OCI-M2 (cell line): ENCODE data around the gene CLEC18A.
"Not testable (repeated sequence)": the region's sequence is repeated elsewhere in the genome, so short reads cannot be mapped to it uniquely, and the experiment has no call there.

Source experiments
- DNase-seq: peaks from one replicate; lab custom pipeline; 2025; ENCODE audit not compliant: unreplicated experiment; lab: John Stamatoyannopoulos, UW

The CLEC18A gene

GRCh38 chr16:69951017-69951671 lies at the start of gene CLEC18A:
Gene CLEC18A, plus strand, starts transcription at chr16:69951334. Its CDS starts 33 bp downstream, at chr16:69951367.
- DNase-seq = not testable (repeated sequence)

- no peak for DNase-seq
These were observed 47.2 kb upstream of the CLEC18A start for GRCh38 chr16:69903865-69904415.

GRCh38 chr16:69904495-69905170 lies 46.5 kb upstream of the CLEC18A start:
- DNase-seq = no peak

GRCh38 chr16:69905171-69905555 lies 46.0 kb upstream of the CLEC18A start:
- DNase-seq = no peak

GRCh38 chr16:69906838-69907401 lies 44.2 kb upstream of the CLEC18A start:
- no peak for DNase-seq

- no peak for DNase-seq
These were observed 42.1 kb upstream of the CLEC18A start for GRCh38 chr16:69909043-69909442.

- no peak for DNase-seq
These were observed 41.4 kb upstream of the CLEC18A start for GRCh38 chr16:69909760-69910159.

- DNase-seq = no peak
These were observed 40.2 kb upstream of the CLEC18A start for GRCh38 chr16:69910964-69911363.

- no peak for DNase-seq
These were observed 34.7 kb upstream of the CLEC18A start for GRCh38 chr16:69916462-69916861.

- DNase-seq = no peak
These were observed 33.8 kb upstream of the CLEC18A start for GRCh38 chr16:69917311-69917710.

- DNase-seq = no peak
These were observed 33.4 kb upstream of the CLEC18A start for GRCh38 chr16:69917739-69918138.

GRCh38 chr16:69918241-69918640 lies 32.9 kb upstream of the CLEC18A start:
- DNase-seq = no peak

- no peak for DNase-seq
These were observed 30.0 kb upstream of the CLEC18A start for GRCh38 chr16:69921127-69921526.

- DNase-seq = no peak
These were observed 28.9 kb upstream of the CLEC18A start for GRCh38 chr16:69922200-69922599.

- no peak for DNase-seq
These were observed 26.9 kb upstream of the CLEC18A start for GRCh38 chr16:69924041-69924775.

GRCh38 chr16:69924777-69925191 lies 26.4 kb upstream of the CLEC18A start:
- no peak for DNase-seq

GRCh38 chr16:69925311-69925710 lies 25.8 kb upstream of the CLEC18A start:
- no peak for DNase-seq

GRCh38 chr16:69926241-69926640 lies 24.9 kb upstream of the CLEC18A start:
- no peak for DNase-seq

- no peak for DNase-seq
These were observed 23.9 kb upstream of the CLEC18A start for GRCh38 chr16:69927056-69927757.

GRCh38 chr16:69928856-69929400 lies 22.2 kb upstream of the CLEC18A start:
- DNase-seq = no peak
